ENCODE results near the gene COP1.

COP1 gene

DNA sequence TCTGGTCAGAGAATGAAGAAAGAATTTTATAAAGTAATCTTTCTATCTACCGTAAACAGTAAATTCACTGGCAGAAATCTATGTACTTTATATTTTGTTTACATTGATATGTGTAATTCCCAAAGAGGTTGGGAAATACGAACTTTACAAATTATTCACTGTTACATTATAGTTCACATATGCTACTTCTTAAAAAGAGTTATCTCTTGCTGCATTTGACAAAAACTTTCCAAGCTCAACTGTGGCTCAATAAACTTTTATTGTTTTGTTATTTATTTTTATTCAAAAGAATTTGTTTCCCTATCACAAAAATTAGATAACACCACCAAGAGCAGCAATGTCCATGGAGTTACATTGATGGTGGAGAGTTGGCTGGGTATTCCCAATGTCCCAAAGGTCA, 262.5 kb downstream of the COP1 start:
- no peak for TF ChIP-seq CTCF (IDR thresholded peaks at IDR 0.05; ENCODE audit: control extremely low read depth, extremely low read depth, low read depth, missing control alignments)
- no peak for DNase-seq (ENCODE audit: extremely low spot score)
- ChIA-PET POLR2A (no interaction called here), CTCF (no interaction called here)

- no peak for DNase-seq (ENCODE audit: extremely low spot score)
- no peak for TF ChIP-seq CTCF (IDR thresholded peaks at IDR 0.05; ENCODE audit: control extremely low read depth, extremely low read depth, low read depth, missing control alignments)
- ChIA-PET POLR2A (no interaction called here), CTCF (interaction anchor here (1.1 to 1.3 kb wide), 2 partner anchors 9 to 16 kb away, joined by 3 to 5 read pairs; no protein-coding TSS in a partner anchor)
Observed at GRCh38 chr1:175941164-175941563, 265.9 kb downstream of the COP1 start.

- TF ChIP-seq CTCF (IDR thresholded peaks at IDR 0.05; ENCODE audit: control extremely low read depth, extremely low read depth, low read depth, missing control alignments) = no peak
- no peak for DNase-seq (ENCODE audit: extremely low spot score)
- ChIA-PET CTCF (no interaction called here), POLR2A (no interaction called here)
Observed at GRCh38 chr1:175936736-175937135, 270.4 kb downstream of the COP1 start.

- TF ChIP-seq CTCF (IDR thresholded peaks at IDR 0.05; ENCODE audit: control extremely low read depth, extremely low read depth, low read depth, missing control alignments) = no peak
- ChIA-PET CTCF (interaction anchor here (1.3 kb wide), 1 partner anchor 13 kb away, joined by 3 read pairs; no protein-coding TSS in a partner anchor), POLR2A (no interaction called here)
- no peak for DNase-seq (ENCODE audit: extremely low spot score)
Observed at GRCh38 chr1:175935566-175936115, 271.4 kb downstream of the COP1 start.

DNA sequence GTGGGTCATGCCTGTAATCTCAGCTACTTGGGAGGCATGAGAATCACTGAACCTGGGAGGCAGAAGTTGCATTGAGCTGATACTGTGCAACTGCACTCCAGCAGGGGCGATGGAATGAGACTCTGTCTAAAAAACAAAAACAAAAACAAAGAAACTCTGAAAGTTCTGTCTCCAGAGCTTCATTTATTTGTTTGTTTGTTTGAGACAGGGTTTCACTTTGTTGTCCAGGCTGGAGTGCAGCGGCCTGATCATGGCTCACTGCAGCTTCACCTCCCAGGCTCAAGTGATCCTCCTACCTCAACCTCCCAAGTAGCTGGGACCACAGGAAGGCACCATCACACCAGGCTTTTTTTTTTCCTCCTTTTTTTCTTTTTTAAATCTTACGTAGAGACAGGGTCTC, 271.9 kb downstream of the COP1 start:
- DNase-seq (ENCODE audit: extremely low spot score) = no peak
- no peak for TF ChIP-seq CTCF (IDR thresholded peaks at IDR 0.05; ENCODE audit: control extremely low read depth, extremely low read depth, low read depth, missing control alignments)
- ChIA-PET POLR2A (no interaction called here), CTCF (interaction anchor here (1.3 kb wide), 1 partner anchor 13 kb away, joined by 3 read pairs; no protein-coding TSS in a partner anchor)

GRCh38 chr1:175933801-175934200, 273.3 kb downstream of the COP1 start:
- no peak for DNase-seq (ENCODE audit: extremely low spot score)
- ChIA-PET POLR2A (no interaction called here), CTCF (interaction anchor here (1.0 to 1.3 kb wide), 2 partner anchors 9 to 24 kb away, joined by 4 to 7 read pairs; no protein-coding TSS in a partner anchor)
- no peak for TF ChIP-seq CTCF (IDR thresholded peaks at IDR 0.05; ENCODE audit: control extremely low read depth, extremely low read depth, low read depth, missing control alignments)
